Measurements from ENCODE around the gene CWC25. TPM values are rescaled to one million over a fixed set of nuclear protein-coding genes. Genes with fewer than 3 reads are reported as not detected.
A peak's percentile ranks its signal among the peaks of the same experiment; 100 is the strongest.

Gene CWC25
- total and polyA plus RNA-seq, 2 of the 13 experiments (the other 11 are each of a cell fraction or from before 2014, with no cell fraction given), result 15.6 to 22.7 TPM

DNA sequence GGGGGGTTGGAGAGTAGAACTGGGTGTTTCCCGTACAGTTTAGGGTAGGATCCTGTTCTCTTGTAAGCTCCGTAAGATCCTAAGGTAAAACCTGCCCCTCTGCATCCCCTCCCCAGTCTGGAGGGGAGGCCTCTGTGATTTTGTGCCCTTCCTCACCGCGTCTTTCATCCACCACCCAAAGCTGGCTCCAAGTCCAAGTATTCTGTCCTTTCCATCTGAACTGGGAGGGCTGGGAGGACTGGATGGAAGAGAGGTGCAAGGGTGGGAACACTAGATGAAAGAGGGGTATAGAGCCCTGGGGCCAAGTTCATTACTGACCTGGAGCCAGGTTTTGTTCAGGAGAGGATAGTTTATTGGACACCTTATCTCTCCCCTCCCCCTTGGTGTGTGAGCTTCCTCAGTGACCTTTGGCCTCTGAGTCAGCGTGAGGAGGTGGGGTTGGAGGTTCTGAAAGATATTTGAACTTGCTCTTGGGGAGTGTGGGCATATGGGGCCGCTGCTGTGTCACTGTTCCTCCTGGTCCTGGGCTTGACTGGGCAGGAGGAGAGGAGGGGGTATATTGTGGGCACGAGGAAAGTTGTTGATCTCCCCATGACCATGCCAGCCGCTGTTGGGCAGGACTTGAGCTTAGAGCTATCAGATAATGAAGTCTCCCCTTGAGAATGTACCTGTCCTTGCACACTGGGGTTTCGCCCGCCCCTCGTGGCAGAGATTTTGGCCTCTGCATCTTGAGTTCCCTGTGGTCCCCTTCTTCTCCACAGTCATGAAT, 46.3 kb upstream of the CWC25 start (continued):
- TF ChIP-seq, protein P1, sequence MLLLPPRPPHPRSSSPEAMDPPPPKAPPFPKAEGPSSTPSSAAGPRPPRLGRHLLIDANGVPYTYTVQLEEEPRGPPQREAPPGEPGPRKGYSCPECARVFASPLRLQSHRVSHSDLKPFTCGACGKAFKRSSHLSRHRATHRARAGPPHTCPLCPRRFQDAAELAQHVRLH (CRISPR knock-in tag; IDR thresholded peaks at IDR 0.05; ENCODE audit: borderline replicate concordance, low read depth), result peak; percentile 90; the same call in 1 of the 2 replicates
- TF ChIP-seq, protein P2, sequence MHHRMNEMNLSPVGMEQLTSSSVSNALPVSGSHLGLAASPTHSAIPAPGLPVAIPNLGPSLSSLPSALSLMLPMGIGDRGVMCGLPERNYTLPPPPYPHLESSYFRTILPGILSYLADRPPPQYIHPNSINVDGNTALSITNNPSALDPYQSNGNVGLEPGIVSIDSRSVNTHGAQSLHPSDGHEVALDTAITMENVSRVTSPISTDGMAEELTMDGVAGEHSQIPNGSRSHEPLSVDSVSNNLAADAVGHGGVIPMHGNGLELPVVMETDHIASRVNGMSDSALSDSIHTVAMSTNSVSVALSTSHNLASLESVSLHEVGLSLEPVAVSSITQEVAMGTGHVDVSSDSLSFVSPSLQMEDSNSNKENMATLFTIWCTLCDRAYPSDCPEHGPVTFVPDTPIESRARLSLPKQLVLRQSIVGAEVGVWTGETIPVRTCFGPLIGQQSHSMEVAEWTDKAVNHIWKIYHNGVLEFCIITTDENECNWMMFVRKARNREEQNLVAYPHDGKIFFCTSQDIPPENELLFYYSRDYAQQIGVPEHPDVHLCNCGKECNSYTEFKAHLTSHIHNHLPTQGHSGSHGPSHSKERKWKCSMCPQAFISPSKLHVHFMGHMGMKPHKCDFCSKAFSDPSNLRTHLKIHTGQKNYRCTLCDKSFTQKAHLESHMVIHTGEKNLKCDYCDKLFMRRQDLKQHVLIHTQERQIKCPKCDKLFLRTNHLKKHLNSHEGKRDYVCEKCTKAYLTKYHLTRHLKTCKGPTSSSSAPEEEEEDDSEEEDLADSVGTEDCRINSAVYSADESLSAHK (CRISPR knock-in tag; IDR thresholded peaks at IDR 0.05; ENCODE audit: borderline replicate concordance), result no peak
- TF ChIP-seq SNAI1 (CRISPR knock-in tag; IDR thresholded peaks at IDR 0.05; ENCODE audit: borderline replicate concordance), result no peak
- TF ChIP-seq MAFK (conservative IDR thresholded peaks at IDR 0.05 in 1 of 2, IDR thresholded peaks at IDR 0.05 in 1 of 2; ENCODE audit: low read length in 2 of 2), result peak in 1 of 2 experiments; percentile 40; a peak in 3 of 4 replicates
- TF ChIP-seq, protein P3, sequence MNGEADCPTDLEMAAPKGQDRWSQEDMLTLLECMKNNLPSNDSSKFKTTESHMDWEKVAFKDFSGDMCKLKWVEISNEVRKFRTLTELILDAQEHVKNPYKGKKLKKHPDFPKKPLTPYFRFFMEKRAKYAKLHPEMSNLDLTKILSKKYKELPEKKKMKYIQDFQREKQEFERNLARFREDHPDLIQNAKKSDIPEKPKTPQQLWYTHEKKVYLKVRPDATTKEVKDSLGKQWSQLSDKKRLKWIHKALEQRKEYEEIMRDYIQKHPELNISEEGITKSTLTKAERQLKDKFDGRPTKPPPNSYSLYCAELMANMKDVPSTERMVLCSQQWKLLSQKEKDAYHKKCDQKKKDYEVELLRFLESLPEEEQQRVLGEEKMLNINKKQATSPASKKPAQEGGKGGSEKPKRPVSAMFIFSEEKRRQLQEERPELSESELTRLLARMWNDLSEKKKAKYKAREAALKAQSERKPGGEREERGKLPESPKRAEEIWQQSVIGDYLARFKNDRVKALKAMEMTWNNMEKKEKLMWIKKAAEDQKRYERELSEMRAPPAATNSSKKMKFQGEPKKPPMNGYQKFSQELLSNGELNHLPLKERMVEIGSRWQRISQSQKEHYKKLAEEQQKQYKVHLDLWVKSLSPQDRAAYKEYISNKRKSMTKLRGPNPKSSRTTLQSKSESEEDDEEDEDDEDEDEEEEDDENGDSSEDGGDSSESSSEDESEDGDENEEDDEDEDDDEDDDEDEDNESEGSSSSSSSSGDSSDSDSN (CRISPR knock-in tag; IDR thresholded peaks at IDR 0.05), result no peak; the same call in 1 of the 2 replicates
- TF ChIP-seq CHD4 (IDR thresholded peaks at IDR 0.05; ENCODE audit: borderline replicate concordance, low read length), result no peak
- TF ChIP-seq, protein P4, sequence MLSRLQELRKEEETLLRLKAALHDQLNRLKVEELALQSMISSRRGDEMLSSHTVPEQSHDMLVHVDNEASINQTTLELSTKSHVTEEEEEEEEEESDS (CRISPR knock-in tag; IDR thresholded peaks at IDR 0.05; ENCODE audit: borderline replicate concordance), result peak; percentile 77; the same call in 1 of the 2 replicates
- TF ChIP-seq, protein P5, sequence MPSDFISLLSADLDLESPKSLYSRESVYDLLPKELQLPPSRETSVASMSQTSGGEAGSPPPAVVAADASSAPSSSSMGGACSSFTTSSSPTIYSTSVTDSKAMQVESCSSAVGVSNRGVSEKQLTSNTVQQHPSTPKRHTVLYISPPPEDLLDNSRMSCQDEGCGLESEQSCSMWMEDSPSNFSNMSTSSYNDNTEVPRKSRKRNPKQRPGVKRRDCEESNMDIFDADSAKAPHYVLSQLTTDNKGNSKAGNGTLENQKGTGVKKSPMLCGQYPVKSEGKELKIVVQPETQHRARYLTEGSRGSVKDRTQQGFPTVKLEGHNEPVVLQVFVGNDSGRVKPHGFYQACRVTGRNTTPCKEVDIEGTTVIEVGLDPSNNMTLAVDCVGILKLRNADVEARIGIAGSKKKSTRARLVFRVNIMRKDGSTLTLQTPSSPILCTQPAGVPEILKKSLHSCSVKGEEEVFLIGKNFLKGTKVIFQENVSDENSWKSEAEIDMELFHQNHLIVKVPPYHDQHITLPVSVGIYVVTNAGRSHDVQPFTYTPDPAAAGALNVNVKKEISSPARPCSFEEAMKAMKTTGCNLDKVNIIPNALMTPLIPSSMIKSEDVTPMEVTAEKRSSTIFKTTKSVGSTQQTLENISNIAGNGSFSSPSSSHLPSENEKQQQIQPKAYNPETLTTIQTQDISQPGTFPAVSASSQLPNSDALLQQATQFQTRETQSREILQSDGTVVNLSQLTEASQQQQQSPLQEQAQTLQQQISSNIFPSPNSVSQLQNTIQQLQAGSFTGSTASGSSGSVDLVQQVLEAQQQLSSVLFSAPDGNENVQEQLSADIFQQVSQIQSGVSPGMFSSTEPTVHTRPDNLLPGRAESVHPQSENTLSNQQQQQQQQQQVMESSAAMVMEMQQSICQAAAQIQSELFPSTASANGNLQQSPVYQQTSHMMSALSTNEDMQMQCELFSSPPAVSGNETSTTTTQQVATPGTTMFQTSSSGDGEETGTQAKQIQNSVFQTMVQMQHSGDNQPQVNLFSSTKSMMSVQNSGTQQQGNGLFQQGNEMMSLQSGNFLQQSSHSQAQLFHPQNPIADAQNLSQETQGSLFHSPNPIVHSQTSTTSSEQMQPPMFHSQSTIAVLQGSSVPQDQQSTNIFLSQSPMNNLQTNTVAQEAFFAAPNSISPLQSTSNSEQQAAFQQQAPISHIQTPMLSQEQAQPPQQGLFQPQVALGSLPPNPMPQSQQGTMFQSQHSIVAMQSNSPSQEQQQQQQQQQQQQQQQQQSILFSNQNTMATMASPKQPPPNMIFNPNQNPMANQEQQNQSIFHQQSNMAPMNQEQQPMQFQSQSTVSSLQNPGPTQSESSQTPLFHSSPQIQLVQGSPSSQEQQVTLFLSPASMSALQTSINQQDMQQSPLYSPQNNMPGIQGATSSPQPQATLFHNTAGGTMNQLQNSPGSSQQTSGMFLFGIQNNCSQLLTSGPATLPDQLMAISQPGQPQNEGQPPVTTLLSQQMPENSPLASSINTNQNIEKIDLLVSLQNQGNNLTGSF (CRISPR knock-in tag; IDR thresholded peaks at IDR 0.05), result no peak
- TF ChIP-seq MATR3 (CRISPR knock-in tag; IDR thresholded peaks at IDR 0.05), result no peak
- TF ChIP-seq ZNF329 (CRISPR knock-in tag; IDR thresholded peaks at IDR 0.05; ENCODE audit: low read depth), result no peak
- TF ChIP-seq, protein P6, sequence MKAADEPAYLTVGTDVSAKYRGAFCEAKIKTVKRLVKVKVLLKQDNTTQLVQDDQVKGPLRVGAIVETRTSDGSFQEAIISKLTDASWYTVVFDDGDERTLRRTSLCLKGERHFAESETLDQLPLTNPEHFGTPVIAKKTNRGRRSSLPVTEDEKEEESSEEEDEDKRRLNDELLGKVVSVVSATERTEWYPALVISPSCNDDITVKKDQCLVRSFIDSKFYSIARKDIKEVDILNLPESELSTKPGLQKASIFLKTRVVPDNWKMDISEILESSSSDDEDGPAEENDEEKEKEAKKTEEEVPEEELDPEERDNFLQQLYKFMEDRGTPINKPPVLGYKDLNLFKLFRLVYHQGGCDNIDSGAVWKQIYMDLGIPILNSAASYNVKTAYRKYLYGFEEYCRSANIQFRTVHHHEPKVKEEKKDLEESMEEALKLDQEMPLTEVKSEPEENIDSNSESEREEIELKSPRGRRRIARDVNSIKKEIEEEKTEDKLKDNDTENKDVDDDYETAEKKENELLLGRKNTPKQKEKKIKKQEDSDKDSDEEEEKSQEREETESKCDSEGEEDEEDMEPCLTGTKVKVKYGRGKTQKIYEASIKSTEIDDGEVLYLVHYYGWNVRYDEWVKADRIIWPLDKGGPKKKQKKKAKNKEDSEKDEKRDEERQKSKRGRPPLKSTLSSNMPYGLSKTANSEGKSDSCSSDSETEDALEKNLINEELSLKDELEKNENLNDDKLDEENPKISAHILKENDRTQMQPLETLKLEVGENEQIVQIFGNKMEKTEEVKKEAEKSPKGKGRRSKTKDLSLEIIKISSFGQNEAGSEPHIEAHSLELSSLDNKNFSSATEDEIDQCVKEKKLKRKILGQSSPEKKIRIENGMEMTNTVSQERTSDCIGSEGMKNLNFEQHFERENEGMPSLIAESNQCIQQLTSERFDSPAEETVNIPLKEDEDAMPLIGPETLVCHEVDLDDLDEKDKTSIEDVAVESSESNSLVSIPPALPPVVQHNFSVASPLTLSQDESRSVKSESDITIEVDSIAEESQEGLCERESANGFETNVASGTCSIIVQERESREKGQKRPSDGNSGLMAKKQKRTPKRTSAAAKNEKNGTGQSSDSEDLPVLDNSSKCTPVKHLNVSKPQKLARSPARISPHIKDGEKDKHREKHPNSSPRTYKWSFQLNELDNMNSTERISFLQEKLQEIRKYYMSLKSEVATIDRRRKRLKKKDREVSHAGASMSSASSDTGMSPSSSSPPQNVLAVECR (CRISPR knock-in tag; IDR thresholded peaks at IDR 0.05; ENCODE audit: borderline replicate concordance), result peak; percentile 85
- no peak for TF ChIP-seq ZIK1 (CRISPR knock-in tag; IDR thresholded peaks at IDR 0.05; ENCODE audit: borderline replicate concordance, low read depth)

Data from HepG2 (cell line).